Mucosa of descending colon (tissue), 3 donors: ENCODE data around the gene NMT1. TPM values are rescaled to one million over a fixed set of nuclear protein-coding genes. Genes with fewer than 3 reads are reported as not detected.

Experiments
- ATAC-seq: fragments of 200-7000 bp; cut with Tn5 transposase; one replicate; pipeline ENCODE4 v1.9.1; 2020; ENCODE audit warnings: mild to moderate bottlenecking, moderate library complexity
- DNase-seq, 3 donors: peaks; one replicate each; pipeline ENCODE4 v3.0.0-alpha.2; 2020
- H3K36me3 ChIP-seq: fragments of 200-600 bp; one replicate; pipeline ENCODE4 v1.8.0; 2021; ENCODE audit warnings: low read depth, mild to moderate bottlenecking
- H3K4me1 ChIP-seq: fragments of 200-600 bp; one replicate; pipeline ENCODE4 v1.8.0; 2021; ENCODE audit warnings: low read depth, mild to moderate bottlenecking
- H3K4me3 ChIP-seq: fragments of 200-600 bp; one replicate; pipeline ENCODE4 v1.8.0; 2021; ENCODE audit warnings: mild to moderate bottlenecking
- H3K9me3 ChIP-seq: fragments of 200-600 bp; one replicate; pipeline ENCODE4 v1.8.0; 2021; ENCODE audit warnings: mild to moderate bottlenecking
- intact Hi-C, 2 donors: fragments of 100-400 bp; cut with DNase I in 1 of 2; cut with micrococcal nuclease in 1 of 2; formaldehyde crosslinking; loops; one replicate each; pipeline versions ENCODE4 v1.11.0 to v1.11.1; 2022; cut with DNase I, micrococcal nuclease
- total RNA-seq, 3 donors: library from RNA; stranded (reverse); fragmentation: NEBNext Ultra II Directional in 2 of 3; extraction: Animal tissue kit (Norgen Biotek cat#: 25700) in 2 of 3; gene quantifications; one replicate each; pipeline versions ENCODE4 v1.2.1 to v1.2.4, GENCODE V29; 2021 to 2023
- TF ChIP-seq, protein P1 (sequence below): fragments of 200-600 bp; IDR thresholded peaks from one replicate; pipeline ENCODE4 v1.8.0; 2022; ENCODE audit warnings: antibody characterized with exemption, mild to moderate bottlenecking
- donor health status: DM: no; HTN: no; CAD: no; lungs with moderate emphysema.
- donor health status: DM: no; HTN: no; CAD: no.
- donor health status: DM: no; HTN: yes; CAD: no.

NMT1 gene
- total RNA-seq, 3 donors from 2014 or later: 47.0 to 94.0 (median 76.1) TPM

DNA sequence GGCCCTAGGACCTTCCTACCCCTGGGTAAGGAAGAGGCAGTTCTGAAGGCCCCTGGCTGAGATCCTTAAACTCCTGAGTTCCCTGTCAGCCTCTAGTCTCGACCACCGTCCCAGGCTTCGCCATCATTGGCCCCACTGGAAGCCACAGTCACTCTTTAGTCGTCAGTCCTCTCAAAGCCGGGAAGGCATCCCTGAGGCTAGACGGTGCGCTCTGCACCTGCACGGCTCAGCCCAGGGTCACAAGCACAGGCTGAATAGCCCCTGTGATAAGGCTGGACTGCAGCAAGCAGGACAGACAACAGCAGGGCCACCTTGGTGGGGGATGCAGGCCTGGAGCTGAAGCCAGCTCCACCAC, 83.9 kb downstream of the NMT1 start:
- intact Hi-C loops: no loop called here
- ATAC-seq: no peak
- TF ChIP-seq, protein P1, sequence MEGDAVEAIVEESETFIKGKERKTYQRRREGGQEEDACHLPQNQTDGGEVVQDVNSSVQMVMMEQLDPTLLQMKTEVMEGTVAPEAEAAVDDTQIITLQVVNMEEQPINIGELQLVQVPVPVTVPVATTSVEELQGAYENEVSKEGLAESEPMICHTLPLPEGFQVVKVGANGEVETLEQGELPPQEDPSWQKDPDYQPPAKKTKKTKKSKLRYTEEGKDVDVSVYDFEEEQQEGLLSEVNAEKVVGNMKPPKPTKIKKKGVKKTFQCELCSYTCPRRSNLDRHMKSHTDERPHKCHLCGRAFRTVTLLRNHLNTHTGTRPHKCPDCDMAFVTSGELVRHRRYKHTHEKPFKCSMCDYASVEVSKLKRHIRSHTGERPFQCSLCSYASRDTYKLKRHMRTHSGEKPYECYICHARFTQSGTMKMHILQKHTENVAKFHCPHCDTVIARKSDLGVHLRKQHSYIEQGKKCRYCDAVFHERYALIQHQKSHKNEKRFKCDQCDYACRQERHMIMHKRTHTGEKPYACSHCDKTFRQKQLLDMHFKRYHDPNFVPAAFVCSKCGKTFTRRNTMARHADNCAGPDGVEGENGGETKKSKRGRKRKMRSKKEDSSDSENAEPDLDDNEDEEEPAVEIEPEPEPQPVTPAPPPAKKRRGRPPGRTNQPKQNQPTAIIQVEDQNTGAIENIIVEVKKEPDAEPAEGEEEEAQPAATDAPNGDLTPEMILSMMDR: no peak
- DNase-seq: no peak
- Histone ChIP-seq H3K4me1 (peaks cover 22% of the 10 kb centered on the region), H3K4me3 (no peak overlapping the region), H3K9me3 (no peaks in the 10 kb centered on the region), H3K36me3 (no peaks in the 10 kb centered on the region)

- DNase-seq (peak in 2 of 3 donors; percentile 52 to 66), ATAC-seq (no peak)
- TF ChIP-seq, protein P1: no peak
- no peaks in the 10 kb centered on the region for H3K36me3 ChIP-seq
- no peak overlapping the region for H3K4me3 ChIP-seq
- H3K4me1 ChIP-seq: peaks cover 29% of the 10 kb centered on the region
- no peaks in the 10 kb centered on the region for H3K9me3 ChIP-seq
- intact Hi-C loops: no loop called here
These were observed 85.0 kb downstream of the NMT1 start for GRCh38 chr17:45146166-45146565.

DNA sequence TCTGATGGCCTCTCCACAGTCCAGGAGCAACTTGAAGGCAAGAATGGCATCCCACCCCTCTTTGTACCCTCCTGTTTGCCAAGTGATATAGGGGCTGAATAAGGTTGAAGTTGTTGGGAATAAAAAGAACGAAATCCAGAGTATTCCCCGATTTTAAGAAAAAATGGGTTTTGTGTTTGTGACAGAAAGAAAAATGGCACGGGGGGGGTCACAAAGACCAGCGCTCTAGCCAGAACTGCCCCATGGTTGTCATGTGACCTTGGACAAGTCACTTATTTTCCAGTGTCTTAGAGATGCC, 85.4 kb downstream of the NMT1 start:
- ATAC-seq (no peak), DNase-seq (no peak)
- H3K36me3 ChIP-seq: no peaks in the 10 kb centered on the region
- no peaks in the 10 kb centered on the region for H3K9me3 ChIP-seq
- H3K4me1 ChIP-seq: peaks cover 32% of the 10 kb centered on the region
- intact Hi-C loops: no loop called here
- TF ChIP-seq, protein P1: no peak
- H3K4me3 ChIP-seq: no peak overlapping the region

GRCh38 chr17:45146890-45147580, 85.9 kb downstream of the NMT1 start:
- TF ChIP-seq, protein P1: no peak
- peak; percentile 38 for ATAC-seq
- Histone ChIP-seq H3K4me3 (peak overlapping the region; percentile 39), H3K4me1 (peaks cover 35% of the 10 kb centered on the region), H3K36me3 (no peaks in the 10 kb centered on the region), H3K9me3 (no peaks in the 10 kb centered on the region)
- DNase-seq: peak; percentile 78 to 81 (median 81)
- intact Hi-C loops: no loop called here

- DNase-seq: peak; percentile 87 to 92 (median 90)
- ATAC-seq: peak; percentile 53
- no peaks in the 10 kb centered on the region for H3K9me3 ChIP-seq
- intact Hi-C loops: no loop called here
- peak overlapping the region; percentile 39 for H3K4me3 ChIP-seq
- no peaks in the 10 kb centered on the region for H3K36me3 ChIP-seq
- H3K4me1 ChIP-seq: peaks cover 39% of the 10 kb centered on the region
- TF ChIP-seq, protein P1: no peak
These were observed 86.6 kb downstream of the NMT1 start for GRCh38 chr17:45147581-45148182.
